ENCODE measurements around the gene BRD2.

Gene BRD2

GRCh38 chr6:33030245-33030644 is 61.9 kb downstream of the BRD2 start:
- no peak overlapping the region for H3K27ac ChIP-seq (ENCODE audit: low read length)
- no peak overlapping the region for H3K9ac ChIP-seq (ENCODE audit: low read depth, low read length)
- no peaks in the 10 kb centered on the region for H3K9me3 ChIP-seq (ENCODE audit: insufficient read depth, low read length, severe bottlenecking)
- H3K79me2 ChIP-seq (ENCODE audit: insufficient read depth, low read length), result no peaks in the 10 kb centered on the region
- H3K36me3 ChIP-seq (ENCODE audit: insufficient read depth, low read length), result no peaks in the 10 kb centered on the region
- H4K20me1 ChIP-seq (ENCODE audit: insufficient read depth, low read length), result no peaks in the 10 kb centered on the region
- ATAC-seq (ENCODE audit: insufficient read depth, low read depth) (no peak), DNase-seq (no peak)
- H3K4me2 ChIP-seq (ENCODE audit: insufficient read depth, low read length), result no peak overlapping the region
- TF ChIP-seq EZH2 (IDR thresholded peaks at IDR 0.05; ENCODE audit: borderline replicate concordance, low read depth, low read length, severe bottlenecking), result no peak
- TF ChIP-seq, protein P1, sequence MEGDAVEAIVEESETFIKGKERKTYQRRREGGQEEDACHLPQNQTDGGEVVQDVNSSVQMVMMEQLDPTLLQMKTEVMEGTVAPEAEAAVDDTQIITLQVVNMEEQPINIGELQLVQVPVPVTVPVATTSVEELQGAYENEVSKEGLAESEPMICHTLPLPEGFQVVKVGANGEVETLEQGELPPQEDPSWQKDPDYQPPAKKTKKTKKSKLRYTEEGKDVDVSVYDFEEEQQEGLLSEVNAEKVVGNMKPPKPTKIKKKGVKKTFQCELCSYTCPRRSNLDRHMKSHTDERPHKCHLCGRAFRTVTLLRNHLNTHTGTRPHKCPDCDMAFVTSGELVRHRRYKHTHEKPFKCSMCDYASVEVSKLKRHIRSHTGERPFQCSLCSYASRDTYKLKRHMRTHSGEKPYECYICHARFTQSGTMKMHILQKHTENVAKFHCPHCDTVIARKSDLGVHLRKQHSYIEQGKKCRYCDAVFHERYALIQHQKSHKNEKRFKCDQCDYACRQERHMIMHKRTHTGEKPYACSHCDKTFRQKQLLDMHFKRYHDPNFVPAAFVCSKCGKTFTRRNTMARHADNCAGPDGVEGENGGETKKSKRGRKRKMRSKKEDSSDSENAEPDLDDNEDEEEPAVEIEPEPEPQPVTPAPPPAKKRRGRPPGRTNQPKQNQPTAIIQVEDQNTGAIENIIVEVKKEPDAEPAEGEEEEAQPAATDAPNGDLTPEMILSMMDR (IDR thresholded peaks at IDR 0.05; ENCODE audit: borderline replicate concordance, extremely low read depth, low read length, poor library complexity, severe bottlenecking), result no peak
- peaks cover 34% of the 10 kb centered on the region for H3K27me3 ChIP-seq (ENCODE audit: insufficient read depth, low read length, poor library complexity)
- no peak overlapping the region for H3K4me3 ChIP-seq (ENCODE audit: low read depth in 1 of 2, low read length in 2 of 2)
- H2AFZ ChIP-seq (ENCODE audit: low read depth, low read length), result no peak overlapping the region
- H3K4me1 ChIP-seq (ENCODE audit: insufficient read depth, low read length), result no peaks in the 10 kb centered on the region
